BLaER1 (cell line): Measurements from ENCODE around the gene ESRRB.

Experiments used
- H3K27ac ChIP-seq: shearing (Covaris generic); formaldehyde crosslinking; 2 replicates; pipeline ENCODE4 v1.8.1; 2022
- H3K27me3 ChIP-seq: shearing (Covaris generic); formaldehyde crosslinking; 2 replicates; pipeline ENCODE4 v1.8.1; 2022
- H3K36me3 ChIP-seq: shearing (Covaris generic); formaldehyde crosslinking; 2 replicates; pipeline ENCODE4 v1.8.1; 2022
- H3K4me1 ChIP-seq: shearing (Covaris generic); formaldehyde crosslinking; 2 replicates; pipeline ENCODE4 v1.8.1; 2022
- H3K4me2 ChIP-seq: shearing (Covaris generic); formaldehyde crosslinking; 2 replicates; pipeline ENCODE4 v1.8.1; 2022
- H3K4me3 ChIP-seq: shearing (Covaris generic); formaldehyde crosslinking; 2 replicates; pipeline ENCODE4 v1.8.1; 2022
- H3K9ac ChIP-seq: shearing (Covaris generic); formaldehyde crosslinking; 2 replicates; pipeline ENCODE4 v1.8.1; 2022
- H3K9me3 ChIP-seq: shearing (Covaris generic); formaldehyde crosslinking; 2 replicates; pipeline ENCODE4 v1.8.1; 2022
- H4K20me1 ChIP-seq: shearing (Covaris generic); formaldehyde crosslinking; 2 replicates; pipeline ENCODE4 v1.8.1; 2022
- Cebpa-rat ChIP-seq: shearing (Covaris generic); IDR thresholded peaks from 2 replicates; pipeline ENCODE4 v1.8.1; 2022

ESRRB gene

GRCh38 chr14:76380991-76381390 is 5.1 kb downstream of the ESRRB start:
- Histone ChIP-seq H3K27me3 (peaks cover 79% of the 10 kb centered on the region), H3K9ac (no peak overlapping the region), H3K27ac (no peak overlapping the region), H3K4me3 (no peak overlapping the region), H3K9me3 (peaks cover 7% of the 10 kb centered on the region; the same call in 1 of the 2 replicates), H3K36me3 (no peaks in the 10 kb centered on the region), H3K4me2 (no peak overlapping the region), H3K4me1 (no peaks in the 10 kb centered on the region), H4K20me1 (peaks cover 28% of the 10 kb centered on the region; the same call in 1 of the 2 replicates)
- TF ChIP-seq Cebpa-rat = no peak

- Histone ChIP-seq H3K4me1 (no peaks in the 10 kb centered on the region), H3K27me3 (peaks cover 70% of the 10 kb centered on the region), H3K4me3 (no peak overlapping the region), H3K27ac (no peak overlapping the region), H3K4me2 (no peak overlapping the region), H3K9ac (no peak overlapping the region), H3K9me3 (peaks cover 4% of the 10 kb centered on the region; the same call in 1 of the 2 replicates), H3K36me3 (no peaks in the 10 kb centered on the region), H4K20me1 (peaks cover 22% of the 10 kb centered on the region; the same call in 1 of the 2 replicates)
- TF ChIP-seq Cebpa-rat = no peak
Measured at GRCh38 chr14:76381817-76382494, 6.0 kb downstream of the ESRRB start.

GRCh38 chr14:76382495-76382832 is 6.5 kb downstream of the ESRRB start:
- Histone ChIP-seq H3K4me1 (no peaks in the 10 kb centered on the region), H3K4me2 (no peak overlapping the region), H3K4me3 (no peak overlapping the region), H3K27ac (no peak overlapping the region), H3K27me3 (peaks cover 64% of the 10 kb centered on the region), H3K9me3 (no peaks in the 10 kb centered on the region), H3K36me3 (no peaks in the 10 kb centered on the region), H4K20me1 (peaks cover 17% of the 10 kb centered on the region; the same call in 1 of the 2 replicates), H3K9ac (no peak overlapping the region)
- no peak for TF ChIP-seq Cebpa-rat

- no peaks in the 10 kb centered on the region for H3K4me1 ChIP-seq
- H3K9me3 ChIP-seq = no peaks in the 10 kb centered on the region
- H3K9ac ChIP-seq = no peak overlapping the region
- no peak overlapping the region for H3K4me3 ChIP-seq
- peaks cover 36% of the 10 kb centered on the region for H3K27me3 ChIP-seq
- H3K4me2 ChIP-seq = no peak overlapping the region
- no peak for TF ChIP-seq Cebpa-rat
- no peak overlapping the region for H3K27ac ChIP-seq
- H4K20me1 ChIP-seq = peaks cover 7% of the 10 kb centered on the region; the same call in 1 of the 2 replicates
- no peaks in the 10 kb centered on the region for H3K36me3 ChIP-seq
Measured at GRCh38 chr14:76385435-76385834, 9.5 kb downstream of the ESRRB start.

- H3K4me2 ChIP-seq = no peak overlapping the region
- no peaks in the 10 kb centered on the region for H3K9me3 ChIP-seq
- no peak for TF ChIP-seq Cebpa-rat
- no peaks in the 10 kb centered on the region for H3K36me3 ChIP-seq
- H3K4me1 ChIP-seq = no peaks in the 10 kb centered on the region
- no peak overlapping the region for H3K27ac ChIP-seq
- H4K20me1 ChIP-seq = peaks cover 3% of the 10 kb centered on the region; the same call in 1 of the 2 replicates
- H3K27me3 ChIP-seq = peaks cover 18% of the 10 kb centered on the region
- no peak overlapping the region for H3K9ac ChIP-seq
- no peak overlapping the region for H3K4me3 ChIP-seq
Measured at GRCh38 chr14:76386944-76387782, 11.2 kb downstream of the ESRRB start.

- no peak for TF ChIP-seq Cebpa-rat
Measured at GRCh38 chr14:76389841-76390240, 13.9 kb downstream of the ESRRB start.

GRCh38 chr14:76390621-76391020 is 14.7 kb downstream of the ESRRB start:
- no peak overlapping the region for H3K4me3 ChIP-seq
- H3K27me3 ChIP-seq = no peaks in the 10 kb centered on the region
- H3K4me2 ChIP-seq = no peak overlapping the region
- no peak overlapping the region for H3K9ac ChIP-seq
- 0 out of 2 replicates have a peak, but pooled peaks cover 7% of the 10 kb centered on the region for H3K4me1 ChIP-seq
- no peak overlapping the region for H3K27ac ChIP-seq
- no peaks in the 10 kb centered on the region for H3K9me3 ChIP-seq
- H3K36me3 ChIP-seq = no peaks in the 10 kb centered on the region
- H4K20me1 ChIP-seq = no peaks in the 10 kb centered on the region
- no peak for TF ChIP-seq Cebpa-rat

More at GRCh38 chr14:76389841-76390240, 13.9 kb downstream of the ESRRB start:
- Histone ChIP-seq H3K4me3 (no peak overlapping the region), H3K27me3 (no peaks in the 10 kb centered on the region), H4K20me1 (no peaks in the 10 kb centered on the region), H3K4me2 (no peak overlapping the region), H3K9me3 (no peaks in the 10 kb centered on the region), H3K4me1 (0 out of 2 replicates have a peak, but pooled peaks cover 7% of the 10 kb centered on the region), H3K36me3 (no peaks in the 10 kb centered on the region), H3K27ac (no peak overlapping the region), H3K9ac (no peak overlapping the region)

GRCh38 chr14:76391981-76392690 is 16.2 kb downstream of the ESRRB start:
- Histone ChIP-seq H4K20me1 (no peaks in the 10 kb centered on the region), H3K36me3 (no peaks in the 10 kb centered on the region), H3K9me3 (no peaks in the 10 kb centered on the region), H3K27me3 (no peaks in the 10 kb centered on the region), H3K4me1 (0 out of 2 replicates have a peak, but pooled peaks cover 7% of the 10 kb centered on the region), H3K4me3 (no peak overlapping the region), H3K4me2 (no peak overlapping the region), H3K27ac (no peak overlapping the region), H3K9ac (no peak overlapping the region)
- TF ChIP-seq Cebpa-rat = no peak

GRCh38 chr14:76394569-76394968 is 18.6 kb downstream of the ESRRB start:
- Histone ChIP-seq H4K20me1 (no peaks in the 10 kb centered on the region), H3K9ac (no peak overlapping the region), H3K27me3 (no peaks in the 10 kb centered on the region), H3K9me3 (no peaks in the 10 kb centered on the region), H3K27ac (no peak overlapping the region), H3K4me2 (no peak overlapping the region), H3K36me3 (no peaks in the 10 kb centered on the region), H3K4me3 (no peak overlapping the region), H3K4me1 (0 out of 2 replicates have a peak, but pooled peaks cover 7% of the 10 kb centered on the region)
- no peak for TF ChIP-seq Cebpa-rat
